NCI-H1436 treated with DMSO at 0.1 percent for 48 hours (cell line): ENCODE results near the gene DNASE2.

Source experiments
- DNase-seq: peaks from one replicate; lab custom pipeline; 2025; lab: John Stamatoyannopoulos, UW

DNASE2 gene

DNA sequence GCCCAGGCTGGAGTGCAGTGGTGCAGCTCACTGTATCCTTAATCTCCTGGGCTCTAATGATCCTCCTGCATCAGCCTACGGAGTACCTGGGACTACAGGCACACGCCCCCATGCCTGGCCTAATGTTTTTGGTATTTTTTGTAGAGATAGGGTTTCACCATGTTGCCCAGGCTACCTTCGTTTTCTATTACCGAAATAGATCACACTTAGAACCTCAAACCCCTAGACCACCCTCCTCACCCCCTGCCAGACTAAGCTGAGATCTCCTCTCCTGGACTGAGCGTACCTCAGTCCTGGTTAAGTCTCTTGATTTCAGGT is 5.4 kb upstream of the DNASE2 start:
- DNase-seq: no peak

DNA sequence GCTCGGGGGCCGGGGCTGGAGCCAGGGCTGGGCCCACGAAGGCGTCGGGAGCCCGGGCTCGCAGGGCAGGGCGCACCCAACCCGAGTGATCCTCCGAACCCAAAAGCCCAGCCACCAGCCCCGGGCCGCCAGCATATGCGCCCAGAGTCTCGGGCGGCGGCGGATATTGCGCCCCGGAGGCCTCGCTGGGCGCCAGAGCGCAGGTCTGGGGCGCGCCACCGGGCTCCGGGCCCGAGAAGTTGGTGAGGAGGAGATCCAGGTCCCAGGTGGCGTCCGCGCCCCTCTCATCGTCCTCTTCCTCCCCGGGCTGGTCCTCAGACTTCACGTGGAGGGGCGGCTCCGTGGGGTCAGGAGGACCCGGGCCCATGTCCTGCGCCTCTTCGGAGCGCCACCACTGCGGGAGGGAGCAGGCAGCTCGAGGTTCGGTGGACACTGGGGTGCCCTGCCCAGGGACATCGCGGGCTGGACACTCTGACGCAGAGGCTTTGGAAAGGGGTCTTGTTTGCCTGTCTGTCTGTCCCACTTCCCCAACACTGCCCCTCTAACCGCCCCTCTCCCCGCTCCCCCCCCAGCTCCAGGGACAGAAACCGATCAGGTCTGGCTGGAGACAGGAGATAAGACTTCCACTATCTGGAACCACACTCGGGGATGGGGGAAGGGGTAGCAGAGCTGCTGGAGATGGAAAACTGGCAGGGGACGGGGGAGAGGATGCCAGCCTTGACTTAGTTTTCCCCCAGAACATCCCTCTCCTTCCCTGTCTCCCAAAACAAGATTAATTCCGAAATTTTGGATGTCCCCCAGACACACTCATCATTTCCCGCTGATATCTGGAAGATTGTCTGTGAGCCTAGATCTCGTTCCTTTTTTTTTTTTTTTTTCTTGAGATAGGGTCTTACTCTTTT is 4.8 kb upstream of the DNASE2 start:
- no peak for DNase-seq

DNA sequence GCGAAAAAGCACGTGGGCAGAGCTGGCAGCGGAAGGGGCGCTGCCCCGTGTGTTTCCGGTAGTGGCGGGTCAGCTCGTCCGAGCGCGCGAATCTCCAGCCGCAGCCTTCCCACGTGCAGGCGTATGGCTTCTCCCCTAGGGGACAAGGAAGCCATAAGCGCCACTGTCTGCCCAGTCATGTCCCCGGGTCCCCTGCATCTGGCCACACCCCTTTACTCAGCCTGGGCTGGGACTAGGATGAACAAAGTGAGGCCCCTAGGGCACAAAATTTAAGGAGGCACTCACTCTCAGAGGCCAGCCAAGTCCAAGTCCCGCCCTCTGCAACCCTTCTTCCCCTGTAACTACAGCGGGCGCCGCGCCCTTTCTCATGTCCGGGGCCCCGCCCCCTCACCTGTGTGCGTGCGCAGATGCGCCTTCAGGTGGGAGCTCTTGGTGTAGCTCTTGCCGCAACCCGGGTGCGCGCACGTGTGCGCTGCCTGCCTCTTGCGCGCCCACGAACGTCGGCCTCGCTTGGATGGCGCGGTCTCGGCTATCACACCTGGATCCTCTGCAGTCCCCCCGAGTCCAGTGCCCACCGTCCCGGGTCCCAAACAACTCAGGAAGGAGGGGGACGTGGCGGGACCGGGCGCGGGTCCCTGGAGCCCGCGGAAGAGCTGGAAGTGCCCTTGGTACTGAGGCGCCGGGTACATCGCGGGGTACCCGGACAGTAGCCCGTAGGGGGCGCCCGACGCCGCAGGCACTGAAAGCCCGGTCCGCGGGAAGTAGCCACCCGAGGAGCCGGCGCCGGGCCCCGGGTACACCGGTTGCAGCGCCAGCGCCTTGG is 3.9 kb upstream of the DNASE2 start:
- DNase-seq: no peak

DNA sequence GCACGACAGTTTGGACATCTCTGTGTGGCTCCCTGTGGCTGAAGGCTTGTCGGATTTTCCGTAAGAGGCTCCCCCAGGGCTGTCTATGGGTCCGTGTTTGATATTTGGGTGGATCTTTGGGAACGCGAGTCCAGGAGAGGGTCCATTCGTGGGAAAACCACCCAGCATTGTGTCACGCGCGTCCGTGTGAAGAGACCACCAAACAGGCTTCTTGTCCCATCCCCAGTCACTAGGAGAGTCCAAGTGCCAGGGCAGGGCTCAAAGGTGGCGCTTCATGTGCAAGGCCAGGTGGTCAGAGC is 3.3 kb upstream of the DNASE2 start:
- DNase-seq: no peak

- no peak for DNase-seq
These were observed 3.0 kb upstream of the DNASE2 start for GRCh38 chr19:12884202-12884601.

DNA sequence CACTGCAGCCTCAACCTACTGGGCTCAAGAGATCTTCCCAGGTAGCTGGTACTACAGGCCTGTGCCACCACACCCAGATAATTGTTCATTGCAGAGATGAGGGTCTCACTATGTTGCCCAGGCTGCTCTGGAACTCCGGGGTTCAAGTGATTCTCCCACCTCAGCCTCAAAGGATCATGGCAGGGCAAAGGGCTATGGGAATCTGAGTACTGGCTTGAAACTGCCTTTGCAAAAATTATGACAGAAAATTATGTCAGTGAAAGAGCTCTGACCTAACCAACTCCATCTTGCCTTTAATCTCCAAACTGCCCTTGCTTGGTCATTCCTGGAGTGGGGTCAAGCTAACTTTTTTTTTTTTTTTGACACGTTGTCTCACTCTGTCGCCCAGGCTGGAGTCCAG is 1.3 kb upstream of the DNASE2 start:
- DNase-seq: no peak

DNA sequence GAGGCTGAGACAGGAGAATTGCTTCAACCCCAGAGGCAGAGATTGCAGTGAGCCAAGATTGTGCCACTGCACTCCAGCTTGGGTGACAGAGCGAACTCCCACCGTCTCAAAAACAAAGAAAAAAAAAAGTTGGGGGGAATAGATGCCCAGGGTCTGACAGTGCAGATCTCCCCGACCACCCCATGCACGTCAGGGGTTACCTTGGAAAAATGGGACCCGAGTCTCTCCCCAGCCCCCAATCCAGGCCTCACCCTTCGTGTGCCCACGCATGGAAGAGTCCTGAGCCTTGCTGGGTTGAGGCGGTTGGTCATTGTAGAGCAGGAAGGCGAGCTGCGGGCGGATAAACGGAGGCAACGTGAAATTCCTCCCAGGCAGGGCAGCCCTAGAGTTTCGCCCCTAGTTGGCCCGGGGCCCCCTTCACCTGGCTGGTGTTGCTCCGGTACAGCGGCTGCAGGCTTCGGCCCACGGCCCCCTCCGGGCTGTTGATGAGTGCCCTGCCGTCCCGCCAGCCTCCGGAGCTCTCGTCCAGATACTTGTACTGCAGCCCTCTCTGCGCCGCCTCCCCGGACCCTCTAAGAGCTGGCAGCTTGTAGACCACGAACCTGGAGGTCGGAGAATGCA is 588 bp downstream of the DNASE2 start:
- no peak for DNase-seq

DNA sequence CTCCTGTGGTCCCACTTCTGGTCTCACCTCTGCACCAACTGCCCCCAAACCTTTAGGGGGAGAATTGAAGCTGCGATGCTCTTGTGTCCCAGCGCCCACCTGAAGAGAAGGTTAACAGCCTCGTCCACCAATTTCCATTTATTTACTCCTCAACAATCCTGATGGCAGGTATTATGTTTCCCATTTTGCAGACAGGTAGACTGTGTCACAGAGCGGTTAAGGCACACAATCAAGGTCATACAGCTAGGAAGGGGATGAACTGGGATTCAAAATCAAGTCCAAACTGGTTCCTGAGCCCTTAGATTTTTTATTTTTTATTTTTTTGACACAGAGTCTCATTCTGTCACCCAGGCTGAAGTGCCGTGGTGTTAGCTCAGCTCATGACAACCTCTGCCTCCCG is 6.2 kb downstream of the DNASE2 start:
- no peak for DNase-seq

GRCh38 chr19:12873891-12874745 is 7.1 kb downstream of the DNASE2 start:
- no peak for DNase-seq

DNA sequence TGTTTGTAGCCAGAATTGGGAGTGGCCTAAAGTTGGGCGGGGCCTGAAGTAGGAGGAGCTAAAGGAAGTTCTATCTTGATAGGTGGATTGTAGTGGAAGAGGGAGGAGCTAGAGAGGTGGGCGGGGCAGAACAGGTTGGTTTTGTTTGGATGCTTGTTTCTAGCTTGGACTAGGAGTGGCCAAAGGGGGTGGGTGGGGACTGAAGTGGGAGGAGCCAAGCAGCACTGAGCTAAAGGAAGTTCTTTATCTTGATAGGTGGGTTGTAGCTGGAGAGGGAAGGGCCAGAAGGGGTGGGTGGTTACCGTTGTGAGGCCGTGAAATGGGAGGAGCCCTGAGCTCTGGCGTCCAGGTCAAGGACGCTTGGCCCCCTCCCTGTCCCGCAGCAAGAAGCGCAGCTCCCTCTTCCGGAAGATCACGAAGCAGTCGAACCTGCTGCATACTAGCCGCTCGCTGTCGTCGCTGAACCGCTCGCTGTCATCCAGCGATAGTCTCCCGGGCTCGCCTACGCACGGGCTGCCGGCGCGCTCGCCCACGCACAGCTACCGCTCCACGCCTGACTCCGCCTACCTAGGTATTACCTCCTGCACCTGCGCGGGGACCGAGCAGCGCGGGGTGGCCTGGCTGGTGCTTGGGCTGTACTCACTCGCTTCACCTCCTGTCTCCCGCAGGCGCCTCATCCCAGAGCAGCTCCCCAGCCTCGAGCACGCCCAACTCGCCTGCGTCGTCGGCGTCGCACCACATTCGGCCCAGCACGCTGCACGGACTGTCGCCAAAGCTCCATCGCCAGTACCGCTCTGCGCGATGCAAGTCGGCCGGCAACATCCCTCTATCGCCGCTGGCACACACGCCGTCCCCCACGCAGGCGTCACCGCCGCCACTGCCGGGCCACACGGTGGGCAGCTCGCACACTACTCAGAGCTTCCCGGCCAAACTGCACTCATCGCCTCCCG is 8.0 kb downstream of the DNASE2 start:
- DNase-seq: no peak

DNA sequence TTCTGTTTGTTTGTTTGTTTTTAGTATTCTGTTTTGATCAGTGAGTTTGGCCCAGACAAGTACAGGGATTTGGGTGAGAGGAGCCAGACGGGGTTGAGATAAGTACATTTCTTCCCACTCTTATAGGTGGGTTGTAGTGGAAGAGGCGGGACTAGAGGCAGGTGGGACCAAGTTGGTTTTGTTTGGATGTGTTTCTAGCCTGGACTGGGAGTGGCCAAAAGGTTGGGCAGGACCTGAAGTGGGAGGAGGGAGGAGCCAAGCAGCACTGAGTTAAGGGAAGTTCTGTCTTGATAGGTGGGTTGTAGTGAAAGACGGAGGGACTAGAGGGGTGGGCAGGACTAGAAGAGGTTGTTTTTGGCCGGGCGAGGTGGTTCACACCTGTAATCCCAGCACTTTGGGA is 9.0 kb downstream of the DNASE2 start:
- DNase-seq: no peak

DNA sequence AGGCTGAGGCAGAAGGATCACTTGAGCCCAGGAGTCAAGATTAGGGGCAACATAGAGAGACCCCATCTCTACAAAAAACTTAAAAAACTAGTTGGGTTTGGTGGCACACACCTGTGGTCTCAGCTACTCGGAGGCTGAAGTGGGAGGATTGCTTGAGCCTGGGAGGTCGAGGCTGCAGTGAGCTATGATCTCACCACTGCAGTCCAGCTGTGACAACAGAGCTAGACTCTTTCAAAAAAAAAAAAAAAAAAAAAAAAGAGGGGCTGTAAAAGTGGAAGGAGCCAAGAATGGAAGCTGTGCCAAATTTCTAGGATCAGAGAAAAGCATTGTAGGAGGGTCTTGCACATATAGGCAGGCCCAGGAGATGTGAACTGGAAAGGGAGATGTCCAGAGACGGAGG is 9.6 kb downstream of the DNASE2 start:
- DNase-seq: no peak

GRCh38 chr19:12868540-12869112 is 12.6 kb downstream of the DNASE2 start:
- DNase-seq: no peak

DNA sequence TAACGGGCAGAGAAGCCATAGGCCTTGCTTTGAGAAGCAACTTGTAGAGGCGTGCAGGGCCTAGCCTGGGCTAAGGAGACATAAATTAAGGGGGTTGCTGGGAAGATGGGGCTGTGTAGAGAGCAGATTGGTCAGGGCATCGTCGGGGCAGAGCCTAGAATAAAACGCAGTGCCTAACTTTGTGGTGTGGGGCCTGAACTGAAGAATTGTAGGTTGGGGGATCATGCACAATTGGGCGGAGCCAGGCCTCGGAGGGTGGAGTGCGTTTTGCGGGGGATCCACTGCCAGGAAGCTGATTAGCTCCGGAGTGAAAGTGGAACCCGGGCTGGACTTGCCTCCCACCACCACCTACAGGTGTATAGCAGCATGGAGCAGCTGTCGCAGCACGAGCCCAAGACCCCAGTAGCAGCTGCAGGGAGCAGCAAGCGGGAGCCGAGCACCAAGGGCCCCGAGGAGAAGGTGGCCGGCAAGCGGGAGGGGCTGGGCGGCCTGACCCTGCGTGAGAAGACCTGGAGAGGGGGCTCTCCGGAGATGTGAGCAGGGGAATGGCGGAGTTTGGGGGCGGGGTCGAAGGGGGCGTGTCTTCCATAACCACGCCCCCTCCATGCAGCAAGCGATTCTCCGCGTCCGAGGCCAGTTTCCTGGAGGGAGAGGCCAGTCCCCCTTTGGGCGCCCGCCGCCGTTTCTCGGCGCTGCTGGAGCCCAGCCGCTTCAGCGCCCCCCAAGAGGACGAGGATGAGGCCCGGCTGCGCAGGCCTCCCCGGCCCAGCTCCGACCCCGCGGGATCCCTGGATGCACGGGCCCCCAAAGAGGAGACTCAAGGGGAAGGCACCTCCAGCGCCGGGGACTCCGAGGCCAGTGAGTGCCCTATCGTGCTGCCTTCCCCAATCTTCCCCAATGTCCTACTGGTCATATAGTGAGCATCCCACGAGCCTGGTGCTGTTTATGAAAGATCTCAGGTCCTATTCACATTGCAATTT is 13.8 kb downstream of the DNASE2 start:
- no peak for DNase-seq

GRCh38 chr19:12866416-12867119 is 14.7 kb downstream of the DNASE2 start:
- no peak for DNase-seq

DNA sequence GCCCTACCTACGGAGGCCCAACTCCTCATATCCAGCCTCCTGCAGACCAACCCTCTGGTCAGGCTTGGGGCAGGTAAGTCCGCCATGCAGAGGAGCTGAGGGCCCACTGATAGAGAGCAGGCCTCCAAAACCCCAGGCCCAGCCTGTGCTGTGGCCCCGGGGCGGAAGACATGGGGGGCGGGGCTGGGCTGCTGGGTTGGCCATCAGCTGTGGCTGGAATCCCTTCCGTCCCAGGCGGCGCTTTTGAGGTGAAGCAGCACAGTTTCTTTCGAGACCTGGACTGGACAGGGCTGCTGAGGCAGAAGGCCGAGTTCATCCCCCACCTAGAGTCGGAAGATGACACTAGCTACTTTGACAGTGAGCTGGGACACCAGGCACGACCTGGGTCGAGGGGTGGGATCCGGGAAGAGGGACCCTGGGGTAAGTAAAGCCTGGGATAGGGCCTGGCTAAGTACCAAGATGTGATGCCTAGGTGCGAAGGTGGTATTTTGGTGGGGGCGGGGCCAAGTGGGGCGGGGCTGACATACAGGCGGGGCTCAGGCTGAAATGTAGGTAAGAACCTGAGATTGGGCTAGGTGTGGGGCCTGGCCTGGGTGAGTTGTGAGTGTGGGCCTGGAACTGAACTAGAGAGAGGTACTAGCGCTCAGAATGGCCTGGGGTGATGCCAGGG is 15.4 kb downstream of the DNASE2 start:
- no peak for DNase-seq

- DNase-seq: no peak
These were observed 16.2 kb downstream of the DNASE2 start for GRCh38 chr19:12864721-12865715.
